Measurements from ENCODE around the gene BCR.
A peak's percentile ranks its signal among the peaks of the same experiment; 100 is the strongest.

The BCR gene

DNA sequence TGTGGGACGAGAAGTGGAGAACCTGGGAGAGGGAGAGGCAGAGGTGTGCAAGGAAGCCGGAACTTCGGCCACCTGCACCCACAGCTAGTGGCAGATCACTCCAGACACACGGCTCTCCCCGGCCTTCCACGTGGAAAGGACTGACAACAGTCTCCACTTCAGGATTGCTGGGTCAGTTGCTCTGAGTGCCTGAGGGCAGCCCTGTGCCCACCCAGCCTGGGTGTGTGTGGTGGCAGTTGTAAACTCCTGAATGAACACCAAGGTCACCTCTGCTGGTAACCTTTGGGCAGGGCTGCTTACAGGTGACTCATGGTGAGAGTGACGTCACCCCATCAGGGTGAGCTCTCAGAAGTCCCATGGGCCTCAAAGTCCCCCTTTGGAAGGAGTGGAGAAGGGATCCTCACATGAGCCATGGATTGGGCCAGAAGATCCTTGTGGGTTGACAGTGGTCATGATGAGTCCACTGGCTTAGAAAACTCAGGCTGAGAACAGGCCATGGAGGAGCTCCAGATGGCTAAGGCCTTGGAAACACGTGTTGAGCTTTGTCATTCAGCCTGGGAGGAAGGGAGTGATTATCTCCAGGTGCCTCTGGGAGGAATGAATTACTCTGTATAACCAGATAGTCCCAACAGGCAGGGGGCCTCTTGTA, 71.3 kb downstream of the BCR start:
- Histone ChIP-seq H3K27me3 (ENCODE audit: insufficient read depth, poor library complexity, severe bottlenecking) (no peaks in the 10 kb centered on the region), H3K4me3 (ENCODE audit: severe bottlenecking) (no peak overlapping the region), H3K36me3 (ENCODE audit: low read depth) (peaks cover 20% of the 10 kb centered on the region; the same call in 1 of the 2 replicates), H3K9me3 (ENCODE audit: severe bottlenecking) (peaks cover 7% of the 10 kb centered on the region), H3K4me1 (ENCODE audit: insufficient read depth, poor library complexity, severe bottlenecking) (peaks cover 26% of the 10 kb centered on the region), H3K27ac (ENCODE audit: poor library complexity, severe bottlenecking) (peak overlapping the region; percentile 24)
- TF ChIP-seq, protein P1, sequence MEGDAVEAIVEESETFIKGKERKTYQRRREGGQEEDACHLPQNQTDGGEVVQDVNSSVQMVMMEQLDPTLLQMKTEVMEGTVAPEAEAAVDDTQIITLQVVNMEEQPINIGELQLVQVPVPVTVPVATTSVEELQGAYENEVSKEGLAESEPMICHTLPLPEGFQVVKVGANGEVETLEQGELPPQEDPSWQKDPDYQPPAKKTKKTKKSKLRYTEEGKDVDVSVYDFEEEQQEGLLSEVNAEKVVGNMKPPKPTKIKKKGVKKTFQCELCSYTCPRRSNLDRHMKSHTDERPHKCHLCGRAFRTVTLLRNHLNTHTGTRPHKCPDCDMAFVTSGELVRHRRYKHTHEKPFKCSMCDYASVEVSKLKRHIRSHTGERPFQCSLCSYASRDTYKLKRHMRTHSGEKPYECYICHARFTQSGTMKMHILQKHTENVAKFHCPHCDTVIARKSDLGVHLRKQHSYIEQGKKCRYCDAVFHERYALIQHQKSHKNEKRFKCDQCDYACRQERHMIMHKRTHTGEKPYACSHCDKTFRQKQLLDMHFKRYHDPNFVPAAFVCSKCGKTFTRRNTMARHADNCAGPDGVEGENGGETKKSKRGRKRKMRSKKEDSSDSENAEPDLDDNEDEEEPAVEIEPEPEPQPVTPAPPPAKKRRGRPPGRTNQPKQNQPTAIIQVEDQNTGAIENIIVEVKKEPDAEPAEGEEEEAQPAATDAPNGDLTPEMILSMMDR (IDR thresholded peaks at IDR 0.05; ENCODE audit: poor library complexity, severe bottlenecking): no peak
- ATAC-seq (ENCODE audit: low read depth): peak; percentile 28; the same call in 2 of the 3 replicates
- DNase-seq (ENCODE audit: low spot score): no peak

DNA sequence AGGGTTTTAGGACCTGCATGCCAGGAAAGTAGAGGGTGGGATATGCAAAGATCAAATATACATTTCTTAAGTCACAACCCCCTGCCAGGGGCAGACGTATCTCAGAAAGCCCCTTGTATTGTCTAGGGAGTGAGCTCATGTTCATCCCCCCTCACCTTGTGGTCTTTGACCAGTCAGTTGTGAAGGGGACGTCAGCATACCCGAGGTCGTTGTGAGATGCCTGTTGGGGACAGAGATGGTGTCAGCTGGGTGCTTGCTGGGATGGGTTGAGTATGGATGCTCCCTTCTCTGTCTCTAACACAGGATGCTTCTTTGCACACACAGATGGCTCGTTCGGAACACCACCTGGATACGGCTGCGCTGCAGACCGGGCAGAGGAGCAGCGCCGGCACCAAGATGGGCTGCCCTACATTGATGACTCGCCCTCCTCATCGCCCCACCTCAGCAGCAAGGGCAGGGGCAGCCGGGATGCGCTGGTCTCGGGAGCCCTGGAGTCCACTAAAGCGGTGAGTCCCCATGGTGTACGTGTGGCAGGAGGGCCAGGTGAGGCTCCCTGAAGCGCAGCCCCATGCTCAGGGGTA, 73.3 kb downstream of the BCR start:
- H3K4me3 ChIP-seq (ENCODE audit: severe bottlenecking): no peak overlapping the region
- no peak for DNase-seq (ENCODE audit: low spot score)
- TF ChIP-seq, protein P1 (IDR thresholded peaks at IDR 0.05; ENCODE audit: poor library complexity, severe bottlenecking): no peak
- peaks cover 34% of the 10 kb centered on the region; the same call in 1 of the 2 replicates for H3K36me3 ChIP-seq (ENCODE audit: low read depth)
- no peaks in the 10 kb centered on the region for H3K27me3 ChIP-seq (ENCODE audit: insufficient read depth, poor library complexity, severe bottlenecking)
- peaks cover 7% of the 10 kb centered on the region for H3K9me3 ChIP-seq (ENCODE audit: severe bottlenecking)
- peaks cover 21% of the 10 kb centered on the region for H3K4me1 ChIP-seq (ENCODE audit: insufficient read depth, poor library complexity, severe bottlenecking)
- H3K27ac ChIP-seq (ENCODE audit: poor library complexity, severe bottlenecking): no peak overlapping the region
- no peak for ATAC-seq (ENCODE audit: low read depth)

DNA sequence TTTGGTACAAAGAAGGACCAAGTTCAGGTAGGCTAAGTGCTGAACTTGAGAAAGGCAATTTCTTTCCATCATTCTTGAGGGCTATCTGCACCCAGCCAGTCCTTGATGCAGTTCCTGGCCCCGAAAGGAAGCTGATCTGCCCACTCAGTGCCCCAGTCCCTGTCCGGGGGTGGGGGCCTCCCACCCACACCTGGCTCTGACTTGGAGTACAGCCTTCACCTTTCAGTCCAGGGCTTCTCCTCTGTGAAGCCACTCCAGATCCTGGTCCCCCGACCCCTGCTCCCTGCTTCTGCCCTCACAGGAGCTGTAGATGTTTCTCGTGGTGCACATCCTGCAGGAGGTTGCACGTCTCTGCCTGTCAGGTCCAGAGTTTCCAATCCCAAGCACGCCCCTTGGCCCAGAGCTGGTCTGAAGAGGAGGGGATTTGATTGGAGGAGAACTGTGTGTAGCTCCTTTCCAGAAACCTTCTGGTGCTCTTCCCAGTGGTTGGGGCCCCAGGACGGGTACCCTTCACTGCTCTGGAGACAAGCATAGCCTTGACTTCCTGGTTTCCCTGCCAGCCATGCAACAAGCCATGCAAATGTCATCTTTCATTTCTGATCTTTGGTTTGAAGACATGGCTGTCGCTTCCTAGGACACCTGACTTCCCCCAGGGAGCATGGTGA, 75.3 kb downstream of the BCR start:
- H3K27me3 ChIP-seq (ENCODE audit: insufficient read depth, poor library complexity, severe bottlenecking): no peaks in the 10 kb centered on the region
- H3K9me3 ChIP-seq (ENCODE audit: severe bottlenecking): peaks cover 10% of the 10 kb centered on the region
- H3K36me3 ChIP-seq (ENCODE audit: low read depth): peaks cover 41% of the 10 kb centered on the region
- no peak for DNase-seq (ENCODE audit: low spot score)
- H3K4me3 ChIP-seq (ENCODE audit: severe bottlenecking): no peak overlapping the region
- no peak for ATAC-seq (ENCODE audit: low read depth)
- TF ChIP-seq, protein P1 (IDR thresholded peaks at IDR 0.05; ENCODE audit: poor library complexity, severe bottlenecking): no peak
- H3K4me1 ChIP-seq (ENCODE audit: insufficient read depth, poor library complexity, severe bottlenecking): peaks cover 18% of the 10 kb centered on the region
- no peak overlapping the region for H3K27ac ChIP-seq (ENCODE audit: poor library complexity, severe bottlenecking)

DNA sequence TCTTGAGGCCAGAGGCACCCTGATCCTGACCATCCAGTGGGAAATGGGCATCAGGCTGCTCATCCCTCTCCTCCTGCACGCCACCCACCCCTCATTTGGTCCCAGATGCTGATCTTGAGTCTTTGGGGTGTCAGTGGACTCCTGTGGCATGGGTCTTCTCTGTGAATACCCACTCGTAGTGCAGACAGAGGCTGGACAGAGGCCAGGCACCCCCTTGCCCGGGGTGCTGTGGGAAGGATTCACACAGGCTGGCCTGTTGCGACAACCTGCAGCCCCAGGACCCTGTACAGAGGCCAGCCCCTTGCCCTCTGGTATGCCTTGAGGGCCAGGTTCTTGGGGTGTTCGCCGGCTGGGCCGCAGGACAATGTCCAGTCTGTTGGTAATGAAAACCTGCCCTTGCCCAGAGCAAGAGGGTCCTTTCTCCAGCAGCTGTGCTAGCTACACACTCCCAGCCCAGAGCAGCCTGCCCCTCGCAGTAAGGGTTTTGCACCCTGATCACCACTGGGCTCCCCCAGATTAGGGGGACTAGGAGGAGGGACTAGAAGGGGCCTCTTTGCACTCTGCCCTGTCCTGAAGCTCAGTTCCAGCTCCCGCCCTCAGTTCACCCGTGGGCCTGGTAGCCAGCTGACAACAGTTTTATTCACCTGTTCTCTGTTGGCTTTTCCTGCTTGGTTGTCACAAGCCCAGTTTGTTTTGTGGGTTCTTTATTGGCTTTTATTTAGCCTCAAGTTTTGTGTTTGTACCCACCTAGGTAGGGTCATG, 76.0 kb downstream of the BCR start:
- no peak overlapping the region for H3K4me3 ChIP-seq (ENCODE audit: severe bottlenecking)
- ATAC-seq (ENCODE audit: low read depth): no peak

More for the DNA sequence above, 76.0 kb downstream of the BCR start:
- TF ChIP-seq, protein P1 (IDR thresholded peaks at IDR 0.05; ENCODE audit: poor library complexity, severe bottlenecking): no peak
- H3K4me1 ChIP-seq (ENCODE audit: insufficient read depth, poor library complexity, severe bottlenecking): peaks cover 13% of the 10 kb centered on the region
- H3K9me3 ChIP-seq (ENCODE audit: severe bottlenecking): peaks cover 8% of the 10 kb centered on the region
- H3K27ac ChIP-seq (ENCODE audit: poor library complexity, severe bottlenecking): peak overlapping the region; percentile 30
- H3K27me3 ChIP-seq (ENCODE audit: insufficient read depth, poor library complexity, severe bottlenecking): no peaks in the 10 kb centered on the region
- no peak for DNase-seq (ENCODE audit: low spot score)
- H3K36me3 ChIP-seq (ENCODE audit: low read depth): peaks cover 48% of the 10 kb centered on the region
